GM12878 (cell line): ENCODE measurements around the gene CDC42BPA. TPM values are rescaled to one million over a fixed set of nuclear protein-coding genes. Genes with fewer than 3 reads are reported as not detected.

Experiments used
- ATAC-seq: fragments of 200-7000 bp; cut with Tn5 transposase; 3 replicates; pipeline ENCODE4 v1.9.1; 2020; ENCODE audit warnings: mild to moderate bottlenecking, moderate library complexity
- BruUV-seq: library from RNA; stranded (reverse); fragments of 400-500 nt; replicated peaks from 2 replicates; lab custom pipeline; 2021; lab: Mats Ljungman, UMichigan
- CTCF ChIA-PET: fragments of 300-600 bp; sonication (Branson Sonifier 250); formaldehyde crosslinking; extraction: SDS; loops from one replicate; lab custom pipeline; 2021; ENCODE audit warnings: inconsistent platforms; lab: Yijun Ruan, JAX
- POLR2A ChIA-PET: fragments of 350-600 bp; formaldehyde crosslinking; extraction: SDS; loops from one replicate; lab custom pipeline; 2021; ENCODE audit warnings: inconsistent platforms; lab: Charles Lee
- RAD21 ChIA-PET: fragments of 300-600 bp; sonication (Branson Sonifier 250); formaldehyde crosslinking; loops from one replicate; lab custom pipeline; 2023; ENCODE audit warnings: antibody characterized with exemption; ENCODE audit not compliant: unreplicated experiment; lab: Charles Lee
- SMC1A ChIA-PET: fragments of 300-600 bp; sonication (Branson Sonifier 250); formaldehyde crosslinking; loops from one replicate; lab custom pipeline; 2023; ENCODE audit not compliant: unreplicated experiment, uncharacterized antibody; lab: Charles Lee
- DNase-seq: peaks from one replicate; pipeline ENCODE4 v3.0.0-alpha.2; 2011; ENCODE audit warnings: low read depth, low spot score
- FAIRE-seq: peaks from 3 replicates; lab custom pipeline; 2011; peaks lifted over from hg19 to GRCh38; lab: Jason Lieb, UNC
- H2AFZ ChIP-seq: 2 replicates; pipeline ENCODE4 v1.6.0; 2011; ENCODE audit warnings: low read depth, low read length, control low read depth; ENCODE audit not compliant: control insufficient read depth
- H3K27ac ChIP-seq: 2 replicates; pipeline ENCODE4 v1.5.1; 2011; ENCODE audit warnings: control low read depth; ENCODE audit not compliant: control insufficient read depth, insufficient read depth
- H3K27me3 ChIP-seq, 2 experiments: replicated peaks in 1 of 2; 2 replicates each; pipeline versions ENCODE4 v1.6.0 to v1.6.1; 2011; ENCODE audit warnings: low read length in 1 of 2; ENCODE audit not compliant: control insufficient read depth in 2 of 2, insufficient read depth in 2 of 2
- H3K36me3 ChIP-seq, 2 experiments: 2 replicates each; pipeline ENCODE4 v1.5.1; 2011; ENCODE audit warnings: low read length in 1 of 2; ENCODE audit not compliant: control insufficient read depth in 2 of 2, insufficient read depth in 2 of 2
- H3K4me1 ChIP-seq: 2 replicates; pipeline ENCODE4 v1.6.1; 2011; ENCODE audit warnings: mild to moderate bottlenecking, low read length, moderate library complexity, mixed read lengths; ENCODE audit not compliant: control insufficient read depth, insufficient read depth
- H3K4me2 ChIP-seq: 2 replicates; pipeline ENCODE4 v1.6.0; 2011; ENCODE audit warnings: control low read depth; ENCODE audit not compliant: control insufficient read depth, insufficient read depth
- H3K4me3 ChIP-seq: fragments of 200-600 bp; sonication (generic); 2 replicates; pipeline ENCODE4 v1.5.1; 2016
- H3K79me2 ChIP-seq: 2 replicates; pipeline ENCODE4 v1.6.0; 2011; ENCODE audit warnings: low read length; ENCODE audit not compliant: control insufficient read depth, insufficient read depth
- H3K9ac ChIP-seq: 2 replicates; pipeline ENCODE4 v1.8.0; 2011; ENCODE audit warnings: low read length, control low read depth, mixed read lengths; ENCODE audit not compliant: control insufficient read depth, insufficient read depth
- H3K9me3 ChIP-seq: replicated peaks from 3 replicates; pipeline ENCODE4 v1.5.1; 2011; ENCODE audit warnings: mild to moderate bottlenecking, low read length; ENCODE audit not compliant: control insufficient read depth, insufficient read depth
- H4K20me1 ChIP-seq: 2 replicates; pipeline ENCODE4 v1.6.0; 2011; ENCODE audit not compliant: control insufficient read depth, insufficient read depth
- BACH1 ChIP-seq: fragments of 450-650 bp; IDR thresholded peaks from 2 replicates; pipeline ENCODE4 v1.6.1; 2017; ENCODE audit warnings: mild to moderate bottlenecking, borderline replicate concordance
- CHD2 ChIP-seq: IDR thresholded peaks from 2 replicates; pipeline ENCODE4 v1.6.1; 2011; ENCODE audit warnings: low read depth, low read length, improper control_type of control experiment, borderline replicate concordance
- HDGF ChIP-seq: fragments of 450-650 bp; IDR thresholded peaks from 2 replicates; pipeline ENCODE4 v1.6.1; 2016; ENCODE audit warnings: antibody characterized with exemption
- KLF5 ChIP-seq: fragments of 450-650 bp; IDR thresholded peaks from 2 replicates; pipeline ENCODE4 v1.6.1; 2014; ENCODE audit warnings: mild to moderate bottlenecking; ENCODE audit not compliant: partially characterized antibody
- MEF2B ChIP-seq: fragments of 450-650 bp; IDR thresholded peaks from 2 replicates; pipeline ENCODE4 v1.6.1; 2018; ENCODE audit warnings: mild to moderate bottlenecking, moderate library complexity; ENCODE audit not compliant: partially characterized antibody, poor library complexity, severe bottlenecking
- MYB ChIP-seq: fragments of 150-350 bp; IDR thresholded peaks from 2 replicates; pipeline ENCODE4 v1.6.1; 2014; ENCODE audit warnings: mild to moderate bottlenecking, low read depth, low read length, borderline replicate concordance
- NFYA ChIP-seq: IDR thresholded peaks from 2 replicates; pipeline ENCODE4 v1.6.1; 2011; ENCODE audit warnings: low read depth, mild to moderate bottlenecking, low read length, improper control_type of control experiment, borderline replicate concordance
- RELA ChIP-seq: fragments of 450-650 bp; IDR thresholded peaks from 2 replicates; pipeline ENCODE4 v1.8.0; 2014; ENCODE audit warnings: borderline replicate concordance; ENCODE audit not compliant: partially characterized antibody
- TARDBP ChIP-seq: IDR thresholded peaks from 2 replicates; pipeline ENCODE4 v1.6.1; 2016; ENCODE audit warnings: borderline replicate concordance
- ZNF384 ChIP-seq: IDR thresholded peaks from 2 replicates; pipeline ENCODE4 v1.6.1; 2012; ENCODE audit warnings: low read depth, mild to moderate bottlenecking, low read length, improper control_type of control experiment, borderline replicate concordance
- WGBS: methylation state at CpG from one replicate; pipeline ENCODE4 v1.1.6; 2016; ENCODE audit warnings: low lambda C conversion rate; ENCODE audit not compliant: insufficient replicate concordance, insufficient coverage; ENCODE audit errors: missing lambda C conversion rate; 5-methylcytosine and 5-hydroxymethylcytosine counted together
- in situ Hi-C: fragments of 300-500 bp; cut with MboI; formaldehyde crosslinking; loops from 9 replicates; pipeline ENCODE4 v1.14.3; 2018; ENCODE audit warnings: mixed read lengths
- intact Hi-C: fragments of 100-400 bp; cut with micrococcal nuclease; formaldehyde crosslinking; loops from one replicate; pipeline ENCODE4 v1.14.2; 2022; ENCODE audit not compliant: unreplicated experiment
- polyA plus RNA-seq, 11 experiments: library from polyadenylated mRNA; depleted of rRNA in 4 of 11; unstranded in 6 of 11; stranded (reverse) in 5 of 11; fragments of >200 nt; fragmentation: Nextera tagmentation in 4 of 11; fragmentation: Illumina TruSeq in 1 of 11; extraction: Ambion mirVana in 4 of 11; extraction: Trizol in 1 of 11; gene quantifications; 1 replicate in 1 of 11; 2 replicates in 10 of 11; pipeline versions ENCODE4 v1.2.1 to v1.2.3, GENCODE V29; 2011 to 2016; ENCODE audit warnings: inconsistent platforms in 2 of 11, missing spikeins in 2 of 11, low read depth in 1 of 11
- total RNA-seq, 4 experiments: library from RNA; depleted of rRNA in 3 of 4; stranded (reverse); fragments of >200 nt in 3 of 4; fragmentation: Illumina TruSeq in 1 of 4; extraction: Trizol in 1 of 4; gene quantifications; 2 replicates each; pipeline versions ENCODE4 v1.2.1 to v1.2.3, GENCODE V29; 2013 to 2021
- TF ChIP-seq, protein P1 (sequence below): fragments of 450-650 bp; formaldehyde crosslinking; IDR thresholded peaks from 2 replicates; pipeline ENCODE4 v1.5.0; 2022; ENCODE audit warnings: mild to moderate bottlenecking, missing genetic modification characterization
- TF ChIP-seq, protein P2 (sequence below): fragments of 450-650 bp; IDR thresholded peaks from 2 replicates; pipeline ENCODE4 v1.6.1; 2014; ENCODE audit warnings: mild to moderate bottlenecking

CDC42BPA gene
- total and polyA plus RNA-seq, 10 of the 15 experiments (the other 5 are each of a cell fraction or from before 2014, with no cell fraction given): 0.02 to 0.52 (median 0.10) TPM

DNA sequence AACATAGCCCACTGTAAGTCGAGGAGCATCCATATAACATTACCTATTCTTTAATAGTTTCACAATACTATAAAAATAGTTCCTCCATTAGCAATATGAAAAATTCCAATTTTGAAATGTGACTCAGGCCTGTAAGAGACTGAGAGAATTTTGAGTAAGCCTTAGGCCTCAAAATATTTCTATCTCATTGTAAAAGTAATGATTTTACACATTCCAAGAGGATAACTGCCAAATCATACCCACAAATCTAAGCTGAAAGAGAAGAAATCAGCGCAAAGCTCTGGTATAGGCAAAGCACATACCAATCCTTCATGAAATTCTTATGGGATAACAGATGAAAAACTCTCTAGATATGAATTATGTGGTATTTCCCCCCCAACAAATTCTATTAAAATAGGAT is 144.1 kb downstream of the CDC42BPA start (continued):
- TF ChIP-seq, protein P1, sequence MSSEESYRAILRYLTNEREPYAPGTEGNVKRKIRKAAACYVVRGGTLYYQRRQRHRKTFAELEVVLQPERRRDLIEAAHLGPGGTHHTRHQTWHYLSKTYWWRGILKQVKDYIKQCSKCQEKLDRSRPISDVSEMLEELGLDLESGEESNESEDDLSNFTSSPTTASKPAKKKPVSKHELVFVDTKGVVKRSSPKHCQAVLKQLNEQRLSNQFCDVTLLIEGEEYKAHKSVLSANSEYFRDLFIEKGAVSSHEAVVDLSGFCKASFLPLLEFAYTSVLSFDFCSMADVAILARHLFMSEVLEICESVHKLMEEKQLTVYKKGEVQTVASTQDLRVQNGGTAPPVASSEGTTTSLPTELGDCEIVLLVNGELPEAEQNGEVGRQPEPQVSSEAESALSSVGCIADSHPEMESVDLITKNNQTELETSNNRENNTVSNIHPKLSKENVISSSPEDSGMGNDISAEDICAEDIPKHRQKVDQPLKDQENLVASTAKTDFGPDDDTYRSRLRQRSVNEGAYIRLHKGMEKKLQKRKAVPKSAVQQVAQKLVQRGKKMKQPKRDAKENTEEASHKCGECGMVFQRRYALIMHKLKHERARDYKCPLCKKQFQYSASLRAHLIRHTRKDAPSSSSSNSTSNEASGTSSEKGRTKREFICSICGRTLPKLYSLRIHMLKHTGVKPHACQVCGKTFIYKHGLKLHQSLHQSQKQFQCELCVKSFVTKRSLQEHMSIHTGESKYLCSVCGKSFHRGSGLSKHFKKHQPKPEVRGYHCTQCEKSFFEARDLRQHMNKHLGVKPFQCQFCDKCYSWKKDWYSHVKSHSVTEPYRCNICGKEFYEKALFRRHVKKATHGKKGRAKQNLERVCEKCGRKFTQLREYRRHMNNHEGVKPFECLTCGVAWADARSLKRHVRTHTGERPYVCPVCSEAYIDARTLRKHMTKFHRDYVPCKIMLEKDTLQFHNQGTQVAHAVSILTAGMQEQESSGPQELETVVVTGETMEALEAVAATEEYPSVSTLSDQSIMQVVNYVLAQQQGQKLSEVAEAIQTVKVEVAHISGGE (CRISPR knock-in tag): no peak
- TF ChIP-seq TARDBP (no peak), KLF5 (no peak), MYB (no peak), HDGF (no peak), RELA (no peak), CHD2 (no peak)

DNA sequence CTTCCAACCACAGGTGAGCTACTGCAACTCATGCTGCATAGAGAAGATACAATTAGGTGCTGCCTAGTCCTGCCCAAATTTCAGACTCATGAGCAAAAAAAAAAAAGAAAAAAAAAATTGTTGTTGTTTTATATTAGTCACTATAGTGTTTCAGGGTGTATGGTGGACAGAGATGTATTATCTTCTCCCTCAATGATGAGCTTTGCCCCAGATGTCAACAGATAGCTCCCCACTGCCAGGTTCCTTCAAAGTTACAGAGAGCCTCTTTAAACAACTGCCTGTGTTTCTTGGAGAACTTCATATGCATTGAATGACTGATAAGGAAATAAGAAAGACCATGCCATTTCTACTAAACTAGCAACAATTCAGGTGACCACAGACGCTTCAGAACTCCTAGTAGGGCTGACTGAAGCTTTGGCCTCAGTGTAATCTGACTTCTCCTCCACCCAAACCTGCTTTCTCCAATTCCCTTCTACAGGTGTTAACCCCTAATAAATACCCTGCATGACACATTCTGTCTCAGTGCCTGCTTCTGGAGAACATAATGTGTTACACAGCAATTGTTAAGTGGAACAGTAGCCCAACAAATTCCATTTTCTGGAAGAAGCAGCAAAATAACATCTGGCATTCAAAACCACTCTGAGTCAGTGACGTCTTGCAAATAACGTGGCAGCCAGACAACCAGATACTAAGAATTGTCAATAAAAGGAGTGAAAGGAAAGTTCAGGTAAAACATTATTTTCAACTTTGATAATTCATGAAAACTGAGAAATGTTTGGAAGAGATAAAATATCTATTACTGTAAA is 147.7 kb downstream of the CDC42BPA start:
- DNase-seq: no peak
- no peak overlapping the region for H3K27ac ChIP-seq
- H3K9ac ChIP-seq: no peak overlapping the region
- TF ChIP-seq BACH1: no peak
- TF ChIP-seq ZNF384: no peak
- TF ChIP-seq MEF2B: no peak
- TF ChIP-seq NFYA: no peak
- TF ChIP-seq, protein P2, sequence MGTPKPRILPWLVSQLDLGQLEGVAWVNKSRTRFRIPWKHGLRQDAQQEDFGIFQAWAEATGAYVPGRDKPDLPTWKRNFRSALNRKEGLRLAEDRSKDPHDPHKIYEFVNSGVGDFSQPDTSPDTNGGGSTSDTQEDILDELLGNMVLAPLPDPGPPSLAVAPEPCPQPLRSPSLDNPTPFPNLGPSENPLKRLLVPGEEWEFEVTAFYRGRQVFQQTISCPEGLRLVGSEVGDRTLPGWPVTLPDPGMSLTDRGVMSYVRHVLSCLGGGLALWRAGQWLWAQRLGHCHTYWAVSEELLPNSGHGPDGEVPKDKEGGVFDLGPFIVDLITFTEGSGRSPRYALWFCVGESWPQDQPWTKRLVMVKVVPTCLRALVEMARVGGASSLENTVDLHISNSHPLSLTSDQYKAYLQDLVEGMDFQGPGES: no peak
- POLR2A ChIA-PET: no interaction called here
- intact Hi-C loops: no loop called here
- H4K20me1 ChIP-seq: no peaks in the 10 kb centered on the region
- no peak overlapping the region for H3K4me3 ChIP-seq
- SMC1A ChIA-PET: no interaction called here
- RAD21 ChIA-PET: interaction anchor here (0.5 kb wide), 1 partner anchor 103 kb away, joined by 4 read pairs; no protein-coding TSS in a partner anchor
- no peaks in the 10 kb centered on the region for H3K9me3 ChIP-seq
- in situ Hi-C loops: no loop called here
- CTCF ChIA-PET: no interaction called here
- no peak for FAIRE-seq
- H3K4me1 ChIP-seq: no peaks in the 10 kb centered on the region
- no TSS peak for BruUV-seq
- H2AFZ ChIP-seq: no peak overlapping the region
- H3K4me2 ChIP-seq: no peak overlapping the region
- no peaks in the 10 kb centered on the region for H3K79me2 ChIP-seq
- no peaks in the 10 kb centered on the region for H3K36me3 ChIP-seq
- ATAC-seq: no peak
- 21% methylated on average over 3 of the region's 3 CpGs for WGBS
- H3K27me3 ChIP-seq: no peaks in the 10 kb centered on the region
